DMS 273 (cell line): Measurements from ENCODE around the gene DHRS12.

ENCODE experiments used
- DNase-seq: peaks from one replicate; lab custom pipeline; 2025; ENCODE audit not compliant: unreplicated experiment; lab: John Stamatoyannopoulos, UW

DHRS12 gene

GRCh38 chr13:51784097-51784496, 19.9 kb downstream of the DHRS12 start:
- DNase-seq = no peak

- peak; percentile 57 for DNase-seq
Observed at GRCh38 chr13:51783428-51784094, 20.4 kb downstream of the DHRS12 start.

GRCh38 chr13:51782026-51782710, 21.8 kb downstream of the DHRS12 start:
- DNase-seq = peak; percentile 62

GRCh38 chr13:51781246-51782022, 22.5 kb downstream of the DHRS12 start:
- peak; percentile 53 for DNase-seq

- DNase-seq = no peak
Observed at GRCh38 chr13:51780099-51780498, 23.9 kb downstream of the DHRS12 start.

GRCh38 chr13:51778392-51778791, 25.6 kb downstream of the DHRS12 start:
- DNase-seq = no peak

GRCh38 chr13:51777921-51778320, 26.0 kb downstream of the DHRS12 start:
- DNase-seq = no peak

GRCh38 chr13:51776179-51776578, 27.8 kb downstream of the DHRS12 start:
- no peak for DNase-seq

- DNase-seq = no peak
Observed at GRCh38 chr13:51773515-51773914, 30.4 kb downstream of the DHRS12 start.

GRCh38 chr13:51772781-51773180, 31.2 kb downstream of the DHRS12 start:
- no peak for DNase-seq

- DNase-seq = no peak
Observed at GRCh38 chr13:51772105-51772455, 31.9 kb downstream of the DHRS12 start.

- DNase-seq = no peak
Observed at GRCh38 chr13:51771418-51772104, 32.4 kb downstream of the DHRS12 start.

GRCh38 chr13:51770681-51771417, 33.1 kb downstream of the DHRS12 start:
- DNase-seq = no peak

GRCh38 chr13:51770160-51770559, 33.8 kb downstream of the DHRS12 start:
- no peak for DNase-seq

- DNase-seq = no peak
Observed at GRCh38 chr13:51769455-51770127, 34.4 kb downstream of the DHRS12 start.

GRCh38 chr13:51768976-51769375, 35.0 kb downstream of the DHRS12 start:
- no peak for DNase-seq

- DNase-seq = no peak
Observed at GRCh38 chr13:51768378-51768921, 35.5 kb downstream of the DHRS12 start.

GRCh38 chr13:51767100-51767499, 36.9 kb downstream of the DHRS12 start:
- DNase-seq = peak; percentile 22

- DNase-seq = no peak
Observed at GRCh38 chr13:51765142-51765515, 38.8 kb downstream of the DHRS12 start.
